GM18858 (cell line): ENCODE results near the gene ADGRG7.

Experiments used
- ATAC-seq: cut with Tn5 transposase; IDR thresholded peaks from one replicate; pipeline ENCODE4 v1.9.1; 2021; ENCODE audit not compliant: unreplicated experiment

Gene ADGRG7

DNA sequence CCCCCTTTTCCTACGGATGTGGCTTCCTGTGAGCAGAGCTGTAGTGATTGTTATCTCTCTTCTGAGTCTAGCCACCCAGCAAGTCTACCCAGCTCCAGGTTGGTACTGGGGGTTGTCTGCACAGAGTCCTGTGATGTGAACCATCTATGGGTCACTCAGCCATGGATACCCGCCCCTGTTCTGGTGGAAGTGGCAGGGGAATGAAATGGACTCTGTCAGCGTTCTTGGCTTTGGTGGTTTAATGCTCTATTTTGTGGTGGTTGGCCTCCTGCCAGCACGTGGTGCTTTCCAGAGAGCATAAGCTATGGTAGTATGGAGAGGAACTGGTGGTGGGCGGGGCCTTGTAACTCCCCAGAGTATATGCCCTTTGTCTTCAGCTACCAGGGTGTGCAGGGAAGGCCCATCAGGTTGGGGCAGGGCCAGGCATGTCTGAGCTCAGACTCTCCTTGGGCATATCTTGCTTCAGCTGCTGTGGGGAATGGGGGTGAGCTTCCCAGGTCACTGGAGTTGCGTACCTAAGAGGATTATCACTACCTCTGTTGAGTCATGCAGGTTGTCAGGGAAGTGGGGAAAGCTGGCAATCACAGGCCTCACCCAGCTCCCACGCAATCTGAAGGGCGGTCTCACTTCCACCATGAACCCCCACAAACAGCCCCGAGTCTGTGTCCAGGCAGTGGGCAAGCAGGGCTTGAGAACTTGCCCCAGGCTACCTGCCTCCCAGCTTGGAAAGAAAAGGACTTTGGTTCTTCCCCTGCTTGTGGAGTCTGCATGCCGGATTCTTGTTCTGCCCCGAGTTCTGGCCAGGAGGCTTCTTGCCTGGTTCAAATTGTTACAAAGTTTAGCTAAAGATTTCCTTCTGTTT lies 9.0 kb upstream of the ADGRG7 start:
- no peak for ATAC-seq

DNA sequence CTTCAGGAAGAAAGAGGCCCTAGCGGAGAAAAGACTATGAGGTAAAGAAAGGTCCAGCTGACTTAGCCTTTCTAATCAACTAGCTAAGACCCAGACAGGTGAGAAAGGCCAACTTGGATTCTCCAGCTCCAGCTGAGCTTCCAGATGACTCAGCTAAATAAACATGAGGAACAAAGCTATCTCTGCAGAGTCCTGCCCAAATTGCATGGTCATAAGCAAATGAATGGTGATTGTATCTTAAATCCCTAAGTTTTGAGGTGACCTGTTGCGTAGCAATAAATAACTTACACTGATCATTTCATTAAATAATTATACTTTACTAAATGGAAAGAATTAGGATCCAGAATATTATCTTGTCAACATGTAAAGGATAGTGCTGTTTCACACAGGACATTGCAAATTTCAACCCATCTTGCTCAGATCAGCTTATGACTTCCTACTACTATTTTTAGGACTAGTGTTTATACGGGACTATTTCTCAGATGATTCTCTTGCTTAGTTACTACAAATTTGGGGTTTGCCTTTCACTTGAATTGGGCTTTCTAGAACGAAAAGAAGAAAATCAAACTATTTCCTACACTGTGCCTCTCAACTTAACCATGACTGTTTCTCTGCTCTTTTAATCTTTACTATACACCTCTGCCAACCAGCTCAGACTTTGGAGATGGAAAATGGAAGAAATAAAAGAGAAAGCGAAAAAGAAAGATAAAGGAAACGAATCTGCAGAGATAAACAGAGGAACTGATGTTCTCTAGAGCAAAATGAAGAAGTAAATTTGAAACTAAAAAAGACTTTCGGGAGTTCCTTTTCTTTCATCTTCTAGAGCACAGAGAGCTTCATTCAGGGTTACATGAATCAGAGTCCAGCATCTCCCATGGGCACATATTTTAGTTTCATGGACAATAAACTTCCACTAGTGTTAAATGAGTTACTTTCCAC lies 6.6 kb upstream of the ADGRG7 start:
- peak; percentile 20 for ATAC-seq

GRCh38 chr3:100603469-100603868 lies 5.9 kb upstream of the ADGRG7 start:
- peak; percentile 17 for ATAC-seq

- no peak for ATAC-seq
Observed at GRCh38 chr3:100605358-100605757, 4.0 kb upstream of the ADGRG7 start.

DNA sequence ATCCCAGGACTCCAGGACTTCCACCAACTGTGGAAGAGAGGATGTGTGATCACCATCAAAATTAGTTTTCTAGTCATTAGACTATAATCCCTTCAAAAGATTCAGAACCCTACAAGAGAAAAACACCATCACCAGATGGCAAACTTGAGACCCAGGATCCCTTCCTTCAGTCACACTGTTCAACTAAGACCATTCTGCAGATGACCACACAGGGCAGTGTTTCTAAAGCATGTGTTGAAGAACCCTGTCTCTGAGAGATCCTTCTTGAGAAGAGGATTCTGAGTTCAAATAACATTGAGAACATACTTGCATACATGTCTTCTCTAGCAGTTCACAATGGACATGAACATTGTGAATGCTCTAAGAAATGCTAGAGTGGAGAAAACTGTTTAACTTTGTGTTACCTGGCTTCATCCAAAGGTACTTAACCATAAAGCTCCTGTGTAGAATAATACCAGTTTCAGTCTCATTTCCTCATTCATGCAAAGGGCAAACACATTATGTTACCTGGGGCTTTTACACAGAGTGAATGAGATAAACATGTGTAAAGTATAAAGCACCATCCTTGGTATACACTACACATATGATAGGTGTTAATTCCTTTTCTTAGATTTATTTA lies 2.4 kb upstream of the ADGRG7 start:
- peak; percentile 85 for ATAC-seq

DNA sequence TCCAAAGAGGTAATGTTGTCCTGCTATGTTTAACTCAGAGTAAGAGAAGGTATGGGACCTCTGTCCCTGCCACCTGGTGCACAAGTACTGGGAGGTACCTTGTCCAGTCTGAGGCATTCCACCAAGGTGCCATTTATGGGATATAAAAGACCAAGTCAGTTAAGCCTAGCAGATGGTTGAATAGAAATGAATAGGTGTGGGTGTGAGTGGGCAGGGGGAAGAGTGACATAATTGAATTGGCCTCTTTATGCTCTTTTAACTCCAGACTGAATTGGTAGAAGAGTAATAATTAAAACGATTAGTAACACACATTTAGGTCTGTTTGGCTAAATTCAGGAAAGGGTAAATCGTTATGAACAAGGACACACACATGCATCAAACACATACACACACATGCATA lies 562 bp downstream of the ADGRG7 start:
- ATAC-seq, result no peak

DNA sequence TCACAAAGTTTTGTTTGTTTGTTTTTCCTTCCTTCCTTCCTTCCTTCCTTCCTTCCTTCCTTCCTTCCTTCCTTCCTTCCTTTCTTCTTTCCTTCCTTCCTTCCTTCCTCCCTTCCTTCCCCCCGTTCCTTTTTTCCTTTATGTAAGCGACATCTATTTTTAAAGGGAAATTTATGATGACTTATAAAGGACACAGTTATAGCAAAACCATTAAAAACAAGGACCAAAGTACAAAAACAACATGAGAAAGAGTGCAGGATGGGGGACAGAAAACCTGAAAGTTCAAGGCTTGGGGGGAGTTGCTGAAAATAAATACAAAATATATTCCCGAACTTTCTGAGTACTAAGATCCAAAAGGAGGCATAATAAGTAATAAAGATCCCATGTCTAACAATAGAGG lies 1.8 kb downstream of the ADGRG7 start:
- ATAC-seq, result no peak

- peak; percentile 57 for ATAC-seq
Observed at GRCh38 chr3:100613721-100614390, 4.5 kb downstream of the ADGRG7 start.

DNA sequence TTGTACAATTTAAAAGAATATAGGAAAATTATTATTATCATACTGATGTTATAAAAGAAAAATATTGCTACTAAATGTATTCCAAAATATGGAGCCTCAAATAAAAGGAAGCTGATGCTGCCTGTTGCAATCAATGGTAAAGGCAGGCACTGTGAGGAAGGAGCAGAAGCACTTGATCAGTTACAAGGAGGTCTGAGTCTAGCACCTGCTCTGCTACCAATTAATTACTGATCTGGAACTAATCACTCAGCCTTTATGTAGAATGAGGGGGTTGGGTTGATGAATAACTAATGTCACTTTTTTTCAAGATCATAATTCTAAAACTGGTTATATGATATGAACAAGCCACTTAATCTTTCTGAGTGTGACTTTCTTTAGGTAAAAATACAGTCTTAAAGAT lies 5.5 kb downstream of the ADGRG7 start:
- ATAC-seq, result no peak

GRCh38 chr3:100615684-100616083 lies 6.3 kb downstream of the ADGRG7 start:
- no peak for ATAC-seq

DNA sequence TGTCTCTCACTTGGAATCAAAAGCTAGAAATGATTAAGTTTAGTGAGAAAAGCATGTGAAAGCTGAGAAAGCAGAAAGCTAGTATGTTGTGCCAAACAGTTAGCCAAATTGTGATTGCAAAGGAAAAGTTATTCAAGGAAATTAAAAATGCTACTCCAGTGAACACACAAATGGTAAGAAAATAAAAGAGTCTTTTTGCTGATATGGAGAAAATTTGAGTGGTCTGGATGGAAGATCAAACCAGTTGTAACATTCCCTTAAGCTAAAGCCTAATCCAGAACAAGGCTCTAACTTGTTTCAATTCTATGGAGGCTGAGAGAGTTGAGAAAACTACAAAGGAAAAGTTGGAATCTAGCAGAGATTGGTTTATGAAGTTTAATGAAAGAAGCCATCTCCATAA lies 11.8 kb downstream of the ADGRG7 start:
- no peak for ATAC-seq

DNA sequence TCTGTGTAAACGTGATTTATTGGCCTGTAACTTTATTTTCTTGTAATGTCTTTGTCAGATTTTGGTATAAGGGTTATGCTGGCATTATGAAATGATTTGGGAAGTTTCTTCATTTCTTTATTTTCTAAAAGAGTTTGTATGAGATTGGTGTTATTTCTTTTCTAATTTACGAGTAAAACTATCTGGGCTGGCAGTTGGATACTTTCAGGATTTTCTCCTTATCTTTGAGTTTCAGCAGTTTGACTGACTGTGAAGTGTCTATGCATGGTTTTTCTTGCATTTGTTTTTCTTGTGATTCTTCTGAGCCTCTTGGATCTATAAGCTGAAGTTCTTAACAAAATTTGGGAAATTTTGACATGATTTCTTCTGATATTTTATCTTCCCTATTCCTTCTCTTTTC lies 18.1 kb downstream of the ADGRG7 start:
- ATAC-seq, result no peak

- no peak for ATAC-seq
Observed at GRCh38 chr3:100629421-100630127, 20.2 kb downstream of the ADGRG7 start.

DNA sequence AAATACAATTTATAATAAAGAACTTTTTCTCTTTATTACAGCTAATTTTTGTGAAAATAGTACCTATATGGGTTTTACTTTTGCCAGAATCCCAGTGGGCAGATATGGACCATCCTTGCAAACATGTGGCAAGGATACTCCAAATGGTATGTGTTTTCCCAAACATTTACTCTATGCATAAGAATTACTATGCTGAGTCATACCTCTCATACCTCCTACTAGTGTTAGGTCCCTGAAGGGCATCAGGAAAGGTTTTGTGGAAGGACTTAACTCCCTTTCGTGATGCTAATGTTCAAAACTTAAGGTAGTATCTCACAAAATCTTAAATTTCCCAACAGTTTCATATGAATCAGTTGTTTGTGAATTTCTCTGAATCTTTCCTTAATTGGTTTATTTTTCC lies 21.3 kb downstream of the ADGRG7 start:
- ATAC-seq, result no peak

GRCh38 chr3:100631236-100631635 lies 21.8 kb downstream of the ADGRG7 start:
- no peak for ATAC-seq

DNA sequence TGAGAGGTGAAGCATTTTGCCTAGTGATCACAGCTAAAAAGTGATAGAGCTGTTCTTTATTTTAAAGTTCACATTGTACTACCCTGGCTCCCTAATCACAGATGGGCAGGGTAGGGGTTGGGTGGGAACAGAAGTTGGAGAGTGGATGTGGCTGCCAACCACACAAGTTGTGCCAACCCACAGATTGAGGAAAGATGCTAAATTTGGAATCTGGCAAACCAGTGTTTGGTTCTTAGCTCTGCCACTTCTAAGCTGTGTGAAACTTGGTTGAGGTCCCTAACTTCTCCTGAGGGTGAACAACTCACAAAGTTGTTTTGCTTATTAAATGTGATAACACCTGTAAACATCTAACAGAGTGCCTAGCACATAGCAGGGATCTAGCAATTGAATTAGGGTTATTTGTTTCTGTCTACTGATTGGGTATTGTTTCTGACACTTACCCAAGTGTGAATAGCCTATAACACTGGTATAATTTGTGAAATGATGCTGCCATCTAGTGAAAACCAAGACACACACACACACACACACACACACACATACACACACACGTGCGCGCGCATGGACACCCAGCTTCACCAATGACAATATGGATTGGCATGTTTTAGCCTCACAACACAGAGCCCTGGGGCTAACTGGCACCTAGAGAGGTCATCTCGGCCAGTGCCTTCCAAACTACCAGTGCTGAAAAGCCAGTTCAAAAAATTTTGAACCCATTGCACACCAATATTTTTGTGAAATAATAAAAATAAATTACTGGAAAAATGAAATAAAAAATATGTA lies 25.3 kb downstream of the ADGRG7 start:
- no peak for ATAC-seq

DNA sequence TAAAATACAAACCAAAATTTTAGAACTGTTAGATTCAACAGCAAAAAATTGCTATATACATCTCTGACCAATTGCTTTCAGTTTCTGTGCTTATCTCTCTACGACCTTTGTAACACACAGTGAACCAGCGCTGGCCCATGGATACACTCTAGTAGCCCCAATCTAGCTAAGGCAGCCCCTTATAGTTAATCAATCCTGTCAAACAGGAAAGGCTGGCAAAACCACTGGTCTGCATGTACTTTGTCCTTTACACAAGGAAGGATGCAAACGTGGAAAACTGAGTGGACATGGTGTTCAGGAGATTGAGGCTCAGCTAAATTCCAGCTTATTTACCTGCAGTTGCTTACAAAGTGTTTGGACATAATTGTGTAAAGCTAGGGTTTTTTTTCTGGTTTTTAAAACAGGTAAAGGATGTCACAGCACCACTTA lies 25.9 kb downstream of the ADGRG7 start:
- no peak for ATAC-seq

DNA sequence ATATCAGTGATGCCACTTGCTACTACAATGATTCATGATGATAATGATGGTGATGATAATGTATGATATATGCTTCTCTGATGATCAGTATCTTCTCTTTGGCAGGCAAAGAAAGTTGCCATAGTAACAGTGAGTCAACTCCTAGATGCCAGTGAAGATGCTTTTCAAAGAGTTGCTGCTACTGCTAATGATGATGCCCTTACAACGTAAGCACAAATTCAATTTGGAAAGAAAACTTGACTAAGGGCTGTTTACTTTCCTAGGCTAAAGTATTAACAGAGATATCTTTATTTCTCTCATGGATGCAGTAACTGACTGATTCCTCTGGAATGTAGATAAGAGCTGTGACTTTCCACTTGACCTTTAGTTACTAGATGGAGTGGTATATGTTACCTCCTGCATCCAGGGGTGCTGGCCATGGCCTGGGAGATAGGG lies 27.8 kb downstream of the ADGRG7 start:
- no peak for ATAC-seq

DNA sequence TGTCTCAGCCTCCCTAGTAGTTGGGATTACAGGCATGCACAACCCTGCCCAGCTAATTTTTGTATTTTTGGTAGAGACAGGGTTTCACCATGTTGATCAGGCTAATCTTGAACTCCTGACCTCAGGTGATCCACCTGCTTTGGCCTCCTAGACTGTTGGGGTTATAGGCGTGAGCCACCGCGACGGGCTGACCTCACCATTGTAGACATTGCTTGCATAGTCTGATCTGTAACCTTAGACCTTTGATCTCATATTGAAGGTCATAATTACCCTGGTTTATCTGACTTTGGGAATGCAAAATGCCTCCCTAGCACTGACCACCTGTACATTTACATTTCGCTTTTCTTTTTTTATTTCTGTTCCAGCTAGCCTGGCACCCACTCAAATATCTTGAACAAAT lies 31.2 kb downstream of the ADGRG7 start:
- ATAC-seq, result no peak
